Small intestine (tissue), 7 donors: ENCODE results near the gene RAB31. TPM values are rescaled to one million over a fixed set of nuclear protein-coding genes. Genes with fewer than 3 reads are reported as not detected.
A peak's percentile ranks its signal among the peaks of the same experiment; 100 is the strongest.
"Not testable (repeated sequence)": the region's sequence is repeated elsewhere in the genome, so short reads cannot be mapped to it uniquely, and the experiment has no call there.

Experiments used
- DNase-seq, 2 donors: peaks; one replicate each; pipeline versions ENCODE4 v3.0.0 to v3.0.0-alpha.2; 2013
- FAIRE-seq: peaks from 2 replicates; lab custom pipeline; 2012; peaks lifted over from hg19 to GRCh38; lab: Jason Lieb, UNC
- H3K27ac ChIP-seq, 3 donors: one replicate each; pipeline ENCODE4 v1.5.1; 2013; ENCODE audit warnings: low read length in 2 of 3, mild to moderate bottlenecking in 2 of 3, control low read depth in 1 of 3, inconsistent platforms in 1 of 3, low read depth in 1 of 3, moderate library complexity in 1 of 3
- H3K27me3 ChIP-seq, 3 donors: one replicate each; pipeline ENCODE4 v1.6.1; 2013; ENCODE audit warnings: low read length in 3 of 3, inconsistent platforms in 1 of 3; ENCODE audit not compliant: control insufficient read depth in 3 of 3, insufficient read depth in 3 of 3
- H3K36me3 ChIP-seq, 3 donors: one replicate each; pipeline ENCODE4 v1.6.1; 2013; ENCODE audit warnings: low read length in 3 of 3, inconsistent platforms in 1 of 3, low read depth in 1 of 3, mild to moderate bottlenecking in 1 of 3, moderate library complexity in 1 of 3; ENCODE audit not compliant: control insufficient read depth in 3 of 3, insufficient read depth in 2 of 3
- H3K4me1 ChIP-seq, 3 donors: one replicate each; pipeline ENCODE4 v1.6.1; 2013; ENCODE audit warnings: low read length in 2 of 3, inconsistent platforms in 1 of 3, low read depth in 1 of 3, mild to moderate bottlenecking in 1 of 3, moderate library complexity in 1 of 3; ENCODE audit not compliant: control insufficient read depth in 3 of 3, insufficient read depth in 2 of 3
- H3K4me3 ChIP-seq, 3 donors: one replicate each; pipeline ENCODE4 v1.5.1; 2013; ENCODE audit warnings: low read length in 3 of 3, control low read depth in 1 of 3, inconsistent platforms in 1 of 3, low read depth in 1 of 3, mild to moderate bottlenecking in 1 of 3, moderate library complexity in 1 of 3
- H3K9me3 ChIP-seq, 2 donors: one replicate each; pipeline ENCODE4 v1.6.1; 2013; ENCODE audit warnings: low read depth in 1 of 2, low read length in 1 of 2; ENCODE audit not compliant: control insufficient read depth in 2 of 2, insufficient read depth in 1 of 2
- WGBS, 3 donors: extraction: QIAGEN DNeasy Blood & Tissue Kit; methylation state at CpG; one replicate each; pipeline ENCODE4 v1.1.7; 2013; 5-methylcytosine and 5-hydroxymethylcytosine counted together
- polyA plus RNA-seq, 4 donors: library from polyadenylated mRNA; stranded (reverse) in 3 of 4; unstranded in 1 of 4; fragments of 200-250 nt in 3 of 4; fragments of 120-200 nt in 1 of 4; gene quantifications; one replicate each; pipeline versions ENCODE4 v1.2.1 to v1.2.3, GENCODE V29; 2013
- donor health status: healthy with polysubstance abuse.
- donor health status: control.
- donor health status: control.
- donor health status: Bipolar disorder and iron deficiency.
- donor health status: healthy.

The RAB31 gene
- polyA plus RNA-seq, 4 donors = 4.2 to 18.4 (median 12.3) TPM

DNA sequence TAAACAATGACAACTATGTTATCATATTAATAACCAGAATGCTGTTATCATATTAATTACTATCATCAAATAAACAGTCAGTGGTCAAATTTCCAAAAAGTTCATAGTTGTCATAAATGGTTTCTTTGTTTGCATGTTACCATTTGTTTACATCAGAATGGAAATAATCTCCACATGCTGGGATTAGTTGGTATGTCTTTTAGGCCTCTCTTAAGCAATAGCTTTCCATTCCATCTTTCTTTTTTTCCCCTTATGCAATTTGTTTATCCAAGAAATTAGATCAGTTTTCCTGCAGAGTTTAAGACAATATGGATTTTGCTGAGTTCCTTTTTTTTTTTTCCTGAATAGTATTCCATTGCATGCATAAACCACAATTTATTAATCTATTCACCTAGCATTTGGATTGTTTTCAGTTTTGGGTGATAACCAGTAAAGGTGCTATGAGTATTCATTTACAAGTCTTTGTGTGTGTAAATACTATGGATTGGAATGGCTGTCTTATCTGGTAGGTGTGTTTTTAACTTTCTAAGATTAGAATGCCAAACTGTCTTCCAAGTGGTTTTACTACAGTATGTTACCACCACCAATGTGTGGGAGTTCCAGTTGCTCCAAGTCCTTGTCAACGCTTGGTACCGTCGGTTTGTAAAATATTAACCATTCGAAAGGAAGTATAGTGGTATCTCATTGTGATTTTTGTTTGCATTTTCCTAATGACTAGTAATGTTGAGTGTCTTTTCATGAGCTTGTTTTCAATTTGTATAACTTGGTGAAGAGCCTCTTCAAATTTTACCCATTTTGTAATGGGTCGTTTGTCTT, 144.4 kb downstream of the RAB31 start:
- Histone ChIP-seq H3K36me3 (no peaks in the 10 kb centered on the region), H3K9me3 (no peaks in the 10 kb centered on the region), H3K27me3 (no peaks in the 10 kb centered on the region), H3K4me3 (no peak overlapping the region), H3K27ac (no peak overlapping the region), H3K4me1 (peaks cover 0 to 10% (median 0%) of the 10 kb centered on the region in 3 donors)
- FAIRE-seq (no peak), DNase-seq (no peak)
- WGBS, 3 donors = 85 to 93% (median 91%) methylated on average over 5 of the region's 5 CpGs

DNA sequence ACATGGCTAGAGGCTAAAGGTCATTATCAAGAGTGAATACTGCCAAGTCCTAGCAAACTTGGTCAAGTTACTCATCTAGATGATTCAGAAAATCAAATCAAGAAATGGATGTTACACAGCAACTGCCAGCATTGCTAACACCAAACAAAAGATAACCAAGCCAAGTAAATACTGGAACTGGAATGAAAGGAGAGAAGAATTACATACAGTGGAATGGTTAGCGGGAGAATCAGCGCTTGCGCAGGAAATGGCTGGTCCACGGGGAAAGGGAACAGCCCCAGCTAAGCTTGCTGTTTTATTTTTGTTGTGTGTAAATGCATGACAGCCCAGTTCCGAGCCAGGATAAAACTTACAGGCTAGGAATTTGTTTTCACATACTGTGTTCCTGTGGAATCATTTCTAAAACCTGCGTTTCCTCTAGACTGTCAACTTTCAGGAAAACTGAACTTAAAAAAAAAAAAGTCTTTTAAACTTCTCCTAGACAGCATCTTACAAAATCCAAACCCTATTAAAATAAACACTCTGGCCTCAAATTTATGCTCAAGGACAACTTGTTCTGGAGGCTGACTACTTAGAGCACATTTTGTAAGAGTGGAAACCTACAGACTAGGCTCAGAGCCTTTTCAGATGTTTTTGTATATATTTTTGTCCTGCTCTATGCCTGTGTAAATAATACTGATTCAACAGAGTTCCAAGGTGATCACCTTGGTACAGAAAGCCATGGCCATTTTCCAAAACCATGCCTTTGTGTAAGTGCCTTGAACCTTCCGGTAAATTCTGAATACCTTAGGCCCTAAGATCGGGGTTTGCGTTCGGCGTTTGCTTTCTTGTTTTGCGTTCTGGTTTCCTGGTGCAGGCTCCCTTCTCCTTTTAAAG, 146.9 kb downstream of the RAB31 start:
- Histone ChIP-seq H3K9me3 (no peaks in the 10 kb centered on the region), H3K4me3 (no peak overlapping the region), H3K27me3 (no peaks in the 10 kb centered on the region), H3K27ac (peak overlapping the region in 1 of 3 donors; percentile 78), H3K36me3 (no peaks in the 10 kb centered on the region), H3K4me1 (peaks cover 0 to 4% (median 0%) of the 10 kb centered on the region in 3 donors)
- no peak for FAIRE-seq
- WGBS, 3 donors = 80 to 83% (median 81%) methylated on average over 12 of the region's 12 CpGs
- no peak for DNase-seq

DNA sequence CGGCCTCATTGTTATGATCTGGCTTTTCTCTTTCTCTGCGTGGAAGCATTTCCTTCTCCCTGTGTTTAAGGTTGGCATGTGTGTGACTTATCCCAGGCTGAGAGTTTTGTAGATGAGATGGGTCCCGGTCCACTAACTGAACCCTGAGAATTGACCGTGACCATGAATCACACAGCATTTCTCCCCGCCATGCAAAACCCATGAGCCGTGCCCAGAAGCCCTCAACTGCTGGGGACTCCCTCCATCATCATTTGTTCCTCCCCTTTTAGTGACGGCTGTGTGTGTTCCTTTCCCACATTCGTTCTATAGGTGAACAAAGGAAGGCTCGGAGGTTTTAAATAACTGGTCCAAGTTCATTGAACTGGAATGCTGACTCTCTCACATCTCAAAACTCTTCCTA, 147.6 kb downstream of the RAB31 start:
- WGBS, 3 donors = 84 to 92% (median 88%) methylated on average over 9 of the region's 9 CpGs
- no peaks in the 10 kb centered on the region for H3K9me3 ChIP-seq
- DNase-seq = no peak
- no peak overlapping the region for H3K4me3 ChIP-seq
- no peaks in the 10 kb centered on the region for H3K27me3 ChIP-seq
- FAIRE-seq = no peak
- no peaks in the 10 kb centered on the region for H3K4me1 ChIP-seq
- H3K36me3 ChIP-seq = no peaks in the 10 kb centered on the region
- H3K27ac ChIP-seq = peak overlapping the region in 1 of 3 donors; percentile 70

DNA sequence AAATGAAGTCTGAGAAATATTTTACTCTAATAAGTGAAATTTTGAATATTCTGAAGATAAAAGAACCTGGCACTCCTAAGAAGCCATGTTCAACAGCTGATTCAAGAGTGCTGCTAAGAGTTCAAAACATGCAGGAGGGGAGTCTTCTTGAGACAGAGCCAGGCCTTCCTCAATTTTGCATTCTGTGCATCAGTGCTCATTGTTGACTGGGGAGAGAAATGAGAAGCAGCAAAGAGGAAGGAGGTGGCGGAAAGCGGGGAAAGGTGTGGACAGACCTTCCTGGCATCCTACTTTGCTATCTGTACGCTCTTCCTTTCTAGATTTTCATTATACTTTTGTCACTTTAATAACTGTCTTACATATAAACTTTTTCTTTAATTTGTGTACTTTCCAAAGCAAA, 148.0 kb downstream of the RAB31 start:
- Histone ChIP-seq H3K36me3 (no peaks in the 10 kb centered on the region), H3K4me3 (no peak overlapping the region), H3K9me3 (no peaks in the 10 kb centered on the region), H3K27ac (no peak overlapping the region), H3K4me1 (no peaks in the 10 kb centered on the region), H3K27me3 (no peaks in the 10 kb centered on the region)
- FAIRE-seq = no peak
- 88 to 96% (median 91%) methylated on average over 3 of the region's 3 CpGs for WGBS, 3 donors
- DNase-seq = no peak

DNA sequence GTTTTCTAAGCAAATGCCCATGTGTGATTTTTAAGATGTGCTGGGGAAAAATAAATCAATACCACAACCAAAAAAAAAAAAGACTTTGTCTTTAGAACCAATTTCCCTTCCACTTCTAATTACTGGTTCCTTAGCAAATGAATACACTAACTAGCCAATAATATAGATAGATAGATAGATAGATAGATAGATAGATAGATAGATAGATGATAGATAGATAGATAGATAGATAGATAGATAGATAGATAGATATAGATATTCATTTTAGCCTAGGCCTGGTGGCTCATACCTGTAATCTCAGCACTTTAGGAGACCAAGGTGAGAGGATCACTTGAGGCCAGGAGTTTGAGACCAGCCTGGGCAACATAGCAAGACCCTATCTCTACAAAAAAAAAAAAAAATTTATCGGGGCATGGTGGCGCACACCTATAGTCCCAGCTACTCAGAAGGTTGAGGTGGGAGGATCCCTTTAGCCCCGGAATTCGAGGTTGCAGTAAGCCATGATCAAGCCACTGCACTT, 149.4 kb downstream of the RAB31 start:
- not testable (repeated sequence) for H3K36me3 ChIP-seq, H3K27ac ChIP-seq, H3K27me3 ChIP-seq

DNA sequence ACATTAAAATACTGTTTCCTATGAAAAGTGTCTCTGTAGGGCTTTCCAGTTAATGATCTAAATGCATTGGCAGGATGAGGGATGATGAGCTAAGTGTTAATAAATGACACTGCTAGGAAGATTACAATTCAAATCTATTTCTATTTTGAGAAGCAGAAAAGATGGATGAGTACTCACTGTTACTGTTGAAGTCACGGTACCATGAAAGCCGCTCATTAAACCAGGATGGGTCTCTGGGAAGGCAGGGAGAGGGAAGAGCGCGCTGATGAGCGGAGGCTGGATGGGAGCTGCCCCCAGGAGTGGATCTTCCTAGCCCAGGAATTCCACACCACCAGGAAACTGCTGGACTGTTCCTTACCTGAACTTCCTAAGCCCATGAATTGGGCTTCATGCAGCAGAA, 150.5 kb downstream of the RAB31 start:
- Histone ChIP-seq H3K4me3 (no peak overlapping the region), H3K27me3 (no peaks in the 10 kb centered on the region), H3K9me3 (no peaks in the 10 kb centered on the region), H3K27ac (no peak overlapping the region), H3K4me1 (no peaks in the 10 kb centered on the region), H3K36me3 (no peaks in the 10 kb centered on the region)
- DNase-seq (no peak), FAIRE-seq (no peak)
- 96 to 97% (median 97%) methylated on average over 5 of the region's 5 CpGs for WGBS, 3 donors

More for the DNA sequence above, 149.4 kb downstream of the RAB31 start:
- not testable (repeated sequence) for H3K4me3 ChIP-seq, H3K4me1 ChIP-seq, DNase-seq, H3K9me3 ChIP-seq, FAIRE-seq
- WGBS, 3 donors = 92 to 96% (median 93%) methylated on average over 4 of the region's 4 CpGs

DNA sequence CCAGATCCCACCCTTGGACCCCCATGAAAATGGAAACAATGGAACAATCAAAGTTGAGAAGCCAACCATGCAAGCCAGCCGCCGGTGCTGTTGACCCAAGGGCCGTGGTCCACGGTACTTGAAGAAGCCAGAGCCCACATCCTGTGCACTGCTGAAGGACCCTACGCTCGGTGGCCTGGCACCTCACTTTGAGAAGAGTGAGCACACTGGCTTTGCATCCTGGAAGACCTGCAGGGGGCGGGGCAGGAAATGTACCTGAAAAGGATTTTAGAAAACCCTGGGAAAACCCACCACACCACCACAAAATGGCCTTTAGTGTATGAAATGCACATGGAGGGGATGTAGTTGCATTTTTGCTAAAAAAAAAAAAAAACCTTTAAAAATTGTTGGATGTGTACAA, 151.1 kb downstream of the RAB31 start:
- Histone ChIP-seq H3K27me3 (no peaks in the 10 kb centered on the region), H3K4me1 (no peaks in the 10 kb centered on the region), H3K4me3 (no peak overlapping the region), H3K36me3 (no peaks in the 10 kb centered on the region), H3K9me3 (no peaks in the 10 kb centered on the region), H3K27ac (no peak overlapping the region)
- 83 to 88% (median 88%) methylated on average over 7 of the region's 7 CpGs for WGBS, 3 donors
- FAIRE-seq = no peak
- DNase-seq = no peak

DNA sequence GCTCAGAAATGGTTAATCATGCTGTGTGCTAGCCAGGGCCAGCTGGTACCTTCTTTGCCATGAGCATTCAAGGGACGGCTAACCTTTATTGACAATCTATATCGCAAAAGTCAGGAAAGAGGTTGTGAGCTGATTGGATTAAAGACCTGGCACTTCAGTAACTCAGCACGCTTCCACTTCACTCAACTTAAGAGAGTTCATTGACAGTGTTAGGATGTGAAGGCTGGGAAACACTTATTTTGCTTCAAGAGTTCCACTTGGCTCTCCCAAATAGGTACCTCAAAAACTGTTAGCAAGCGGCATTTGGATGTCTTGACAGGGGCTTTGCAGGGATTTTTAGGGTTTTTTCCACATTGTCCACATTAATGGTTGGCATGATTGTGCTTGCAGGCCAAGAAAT, 152.6 kb downstream of the RAB31 start:
- Histone ChIP-seq H3K36me3 (no peaks in the 10 kb centered on the region), H3K27me3 (no peaks in the 10 kb centered on the region), H3K9me3 (peaks cover 0 to 6% of the 10 kb centered on the region in 2 donors), H3K27ac (no peak overlapping the region), H3K4me3 (no peak overlapping the region), H3K4me1 (no peaks in the 10 kb centered on the region)
- DNase-seq (no peak), FAIRE-seq (no peak)
- WGBS, 3 donors = 46 to 85% (median 51%) methylated on average over 4 of the region's 4 CpGs
